GM23338 (cell line): Measurements from ENCODE around the gene CNOT1. TPM values are rescaled to one million over a fixed set of nuclear protein-coding genes. Genes with fewer than 3 reads are reported as not detected.

Source experiments
- ATAC-seq: fragments of 200-7000 bp; cut with Tn5 transposase; 3 replicates; pipeline ENCODE4 v1.9.1; 2020
- DNase-seq: peaks from one replicate; pipeline ENCODE4 v3.0.0-alpha.2; 2015; ENCODE audit warnings: low spot score
- H2AFZ ChIP-seq: fragments of 200-600 bp; sonication (generic); 2 replicates; pipeline ENCODE4 v1.8.0; 2016; ENCODE audit warnings: antibody characterized with exemption, mild to moderate bottlenecking, moderate library complexity
- H3F3A ChIP-seq: fragments of 200-600 bp; sonication (generic); replicated peaks from 2 replicates; pipeline ENCODE4 v1.8.0; 2017; ENCODE audit warnings: antibody characterized with exemption, mixed run types, low read depth
- H3K27ac ChIP-seq: fragments of 200-600 bp; sonication (generic); 2 replicates; pipeline ENCODE4 v1.6.1; 2016; ENCODE audit warnings: low read depth
- H3K27me3 ChIP-seq: fragments of 200-600 bp; sonication (generic); 2 replicates; pipeline ENCODE4 v1.8.0; 2016; ENCODE audit warnings: mild to moderate bottlenecking, mixed run types, moderate library complexity; ENCODE audit not compliant: insufficient read depth
- H3K36me3 ChIP-seq: fragments of 200-600 bp; sonication (generic); 2 replicates; pipeline ENCODE4 v1.8.0; 2016; ENCODE audit warnings: mild to moderate bottlenecking; ENCODE audit not compliant: insufficient read depth
- H3K4me1 ChIP-seq: fragments of 200-600 bp; sonication (generic); 2 replicates; pipeline ENCODE4 v1.8.0; 2016; ENCODE audit warnings: mild to moderate bottlenecking, moderate library complexity; ENCODE audit not compliant: insufficient read depth
- H3K4me2 ChIP-seq: fragments of 200-600 bp; sonication (generic); 2 replicates; pipeline ENCODE4 v1.7.1; 2017; ENCODE audit warnings: mixed run types
- H3K4me3 ChIP-seq: fragments of 200-600 bp; sonication (generic); 2 replicates; pipeline ENCODE4 v1.6.1; 2016; ENCODE audit warnings: mixed run types
- H3K79me2 ChIP-seq: fragments of 200-600 bp; sonication (generic); replicated peaks from 2 replicates; pipeline ENCODE4 v1.8.0; 2017; ENCODE audit warnings: mild to moderate bottlenecking; ENCODE audit not compliant: insufficient read depth
- H3K9me2 ChIP-seq: fragments of 200-600 bp; sonication (generic); 2 replicates; pipeline ENCODE4 v1.8.0; 2017; ENCODE audit not compliant: insufficient read depth
- H4K20me1 ChIP-seq: fragments of 200-600 bp; sonication (generic); replicated peaks from 2 replicates; pipeline ENCODE4 v1.8.0; 2017; ENCODE audit warnings: mild to moderate bottlenecking; ENCODE audit not compliant: insufficient read depth
- H3K27ac Mint-ChIP-seq: 2 replicates; pipeline ENCODE4 v1.8.0; 2020; ENCODE audit warnings: inconsistent platforms, mild to moderate bottlenecking, moderate library complexity, mixed read lengths
- H3K27me3 Mint-ChIP-seq: 3 replicates; pipeline ENCODE4 v1.8.0; 2022; ENCODE audit warnings: low read depth, mild to moderate bottlenecking, moderate library complexity, mixed read lengths, inconsistent platforms; ENCODE audit not compliant: insufficient read depth, poor library complexity
- H3K36me3 Mint-ChIP-seq: 3 replicates; pipeline ENCODE4 v1.8.0; 2021; ENCODE audit warnings: low read depth, mild to moderate bottlenecking, inconsistent platforms, moderate library complexity, mixed read lengths
- H3K4me1 Mint-ChIP-seq: 3 replicates; pipeline ENCODE4 v1.8.0; 2020; ENCODE audit warnings: mild to moderate bottlenecking, inconsistent platforms, mixed read lengths
- H3K4me3 Mint-ChIP-seq: 3 replicates; pipeline ENCODE4 v1.8.0; 2021; ENCODE audit warnings: moderate library complexity, mild to moderate bottlenecking, inconsistent platforms, mixed read lengths
- H3K9me3 Mint-ChIP-seq: 3 replicates; pipeline ENCODE4 v1.8.0; 2020; ENCODE audit warnings: moderate library complexity, mild to moderate bottlenecking, inconsistent platforms, mixed read lengths
- CREB1 ChIP-seq: fragments of 250-450 bp; sonication (Bioruptor Pico); IDR thresholded peaks from 2 replicates; pipeline ENCODE4 v1.5.0; 2020; ENCODE audit warnings: low read depth, mild to moderate bottlenecking, moderate library complexity
- CTCF ChIP-seq, 2 experiments: fragments of 200-600 bp in 1 of 2; sonication (generic) in 1 of 2; conservative IDR thresholded peaks; 2 replicates each; pipeline versions ENCODE4 v1.5.1 to v1.6.1; 2016 to 2017; ENCODE audit warnings: antibody characterized with exemption in 2 of 2, low read depth in 2 of 2, mild to moderate bottlenecking in 2 of 2, moderate library complexity in 1 of 2
- ETS1 ChIP-seq: IDR thresholded peaks from 2 replicates; pipeline ENCODE4 v1.6.1; 2016; ENCODE audit warnings: antibody characterized with exemption
- EZH2 ChIP-seq: fragments of 200-600 bp; sonication (generic); IDR thresholded peaks from one replicate; pipeline ENCODE4 v1.8.0; 2017; ENCODE audit warnings: antibody characterized with exemption, mild to moderate bottlenecking, low read depth; ENCODE audit not compliant: unreplicated experiment
- EZH2phosphoT487 ChIP-seq: fragments of 200-600 bp; sonication (generic); IDR thresholded peaks from one replicate; pipeline ENCODE4 v1.8.1; 2018; ENCODE audit warnings: antibody characterized with exemption; ENCODE audit not compliant: unreplicated experiment
- JUNB ChIP-seq: IDR thresholded peaks from one replicate; pipeline ENCODE4 v1.6.1; 2016; ENCODE audit warnings: antibody characterized with exemption; ENCODE audit not compliant: unreplicated experiment
- NANOG ChIP-seq: IDR thresholded peaks from 2 replicates; pipeline ENCODE4 v1.6.1; 2016; ENCODE audit warnings: antibody characterized with exemption, borderline replicate concordance
- POLR2AphosphoS5 ChIP-seq: IDR thresholded peaks from 2 replicates; pipeline ENCODE4 v1.6.1; 2016; ENCODE audit warnings: antibody characterized with exemption, low read depth
- REST ChIP-seq: IDR thresholded peaks from one replicate; pipeline ENCODE4 v1.6.1; 2018; ENCODE audit warnings: antibody characterized with exemption; ENCODE audit not compliant: unreplicated experiment
- STAT1 ChIP-seq: IDR thresholded peaks from one replicate; pipeline ENCODE4 v1.6.1; 2016; ENCODE audit warnings: antibody characterized with exemption; ENCODE audit not compliant: unreplicated experiment
- ZNF114 ChIP-seq: fragments of 250-450 bp; sonication (Bioruptor Pico); IDR thresholded peaks from 2 replicates; pipeline ENCODE4 v1.5.0; 2020; ENCODE audit warnings: mild to moderate bottlenecking, moderate library complexity
- ZNF331 ChIP-seq: fragments of 250-450 bp; sonication (Bioruptor Pico); IDR thresholded peaks from 2 replicates; pipeline ENCODE4 v1.5.0; 2020; ENCODE audit warnings: low read depth, mild to moderate bottlenecking, moderate library complexity
- ZNF462 ChIP-seq: fragments of 250-450 bp; sonication (Bioruptor Pico); IDR thresholded peaks from 2 replicates; pipeline ENCODE4 v1.5.0; 2020; ENCODE audit warnings: mild to moderate bottlenecking, moderate library complexity
- polyA plus RNA-seq: library from polyadenylated mRNA; unstranded; fragments of >200 nt; fragmentation: Nextera tagmentation; extraction: Ambion mirVana; gene quantifications from 2 replicates; pipeline ENCODE4 v1.2.1, GENCODE V29; 2016
- total RNA-seq: library from RNA; depleted of rRNA; stranded (reverse); fragments of >200 nt; shearing (Covaris generic); gene quantifications from 2 replicates; pipeline ENCODE4 v1.2.3, GENCODE V29; 2014

Gene CNOT1
- total and polyA plus RNA-seq, 2 experiments from 2014 or later, result 59.2 to 298 TPM

- no peaks in the 10 kb centered on the region for H3K27me3 ChIP-seq
- DNase-seq (no peak), ATAC-seq (no peak)
- H3K27ac ChIP-seq, result no peak overlapping the region
- peaks cover 100% of the 10 kb centered on the region for H3K79me2 ChIP-seq
- TF ChIP-seq NANOG, result no peak
- no peak for TF ChIP-seq STAT1
- no peak for TF ChIP-seq POLR2AphosphoS5
- no peak for TF ChIP-seq EZH2
- no peak for TF ChIP-seq ETS1
- no peak for TF ChIP-seq ZNF331 (CRISPR knock-in tag)
- TF ChIP-seq ZNF114, result no peak
- no peak for TF ChIP-seq EZH2phosphoT487
- no peak for TF ChIP-seq REST
- no peak for TF ChIP-seq CREB1 (CRISPR knock-in tag)
- TF ChIP-seq JUNB, result no peak
- TF ChIP-seq CTCF (conservative IDR thresholded peaks at IDR 0.05; ENCODE audit: low read depth in 2 of 2), result no peak
- no peak for TF ChIP-seq ZNF462 (CRISPR knock-in tag)
- Mint-ChIP-seq H3K27ac (no peak overlapping the region), H3K36me3 (peaks cover 35% of the 10 kb centered on the region), H3K4me1 (no peaks in the 10 kb centered on the region), H3K4me3 (no peak overlapping the region), H3K9me3 (no peaks in the 10 kb centered on the region), H3K27me3 (peaks cover 5% of the 10 kb centered on the region)
- H3K4me2 ChIP-seq, result no peak overlapping the region
- H4K20me1 ChIP-seq, result peaks cover 86% of the 10 kb centered on the region
- H3K9me2 ChIP-seq, result no peaks in the 10 kb centered on the region
- no peaks in the 10 kb centered on the region for H3K4me1 ChIP-seq
- no peaks in the 10 kb centered on the region for H3K36me3 ChIP-seq
- H3F3A ChIP-seq, result no peaks in the 10 kb centered on the region
- H3K4me3 ChIP-seq, result no peak overlapping the region
- H2AFZ ChIP-seq, result no peak overlapping the region
Measured at GRCh38 chr16:58605562-58605961, 24.1 kb downstream of the CNOT1 start.
